ENCODE measurements around the gene GSX1.
A peak's percentile ranks its signal among the peaks of the same experiment; 100 is the strongest.

The GSX1 gene

DNA sequence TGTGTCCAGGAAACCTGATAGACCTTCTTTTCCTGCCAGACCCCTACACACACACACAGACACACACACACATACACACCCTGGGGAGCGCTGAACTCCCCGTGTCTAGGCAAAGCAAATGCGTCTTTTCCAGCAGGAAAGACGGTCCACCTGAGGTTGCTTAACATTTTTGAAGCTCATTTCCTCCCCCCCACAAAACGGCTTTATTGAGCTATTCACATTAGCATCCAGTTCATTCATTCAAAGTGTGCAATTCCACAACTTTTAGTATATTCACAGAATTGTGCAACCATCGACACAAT is 3.4 kb downstream of the GSX1 start:
- no peak for DNase-seq
- Mint-ChIP-seq H3K27ac (no peak overlapping the region), H3K4me3 (no peak overlapping the region), H3K36me3 (ENCODE audit: low read depth) (no peaks in the 10 kb centered on the region), H3K4me1 (peaks cover 31% of the 10 kb centered on the region), H3K9me3 (peaks cover 3% of the 10 kb centered on the region), H3K27me3 (ENCODE audit: low read depth, poor library complexity) (peaks cover 100% of the 10 kb centered on the region)
- TF ChIP-seq, protein P1, sequence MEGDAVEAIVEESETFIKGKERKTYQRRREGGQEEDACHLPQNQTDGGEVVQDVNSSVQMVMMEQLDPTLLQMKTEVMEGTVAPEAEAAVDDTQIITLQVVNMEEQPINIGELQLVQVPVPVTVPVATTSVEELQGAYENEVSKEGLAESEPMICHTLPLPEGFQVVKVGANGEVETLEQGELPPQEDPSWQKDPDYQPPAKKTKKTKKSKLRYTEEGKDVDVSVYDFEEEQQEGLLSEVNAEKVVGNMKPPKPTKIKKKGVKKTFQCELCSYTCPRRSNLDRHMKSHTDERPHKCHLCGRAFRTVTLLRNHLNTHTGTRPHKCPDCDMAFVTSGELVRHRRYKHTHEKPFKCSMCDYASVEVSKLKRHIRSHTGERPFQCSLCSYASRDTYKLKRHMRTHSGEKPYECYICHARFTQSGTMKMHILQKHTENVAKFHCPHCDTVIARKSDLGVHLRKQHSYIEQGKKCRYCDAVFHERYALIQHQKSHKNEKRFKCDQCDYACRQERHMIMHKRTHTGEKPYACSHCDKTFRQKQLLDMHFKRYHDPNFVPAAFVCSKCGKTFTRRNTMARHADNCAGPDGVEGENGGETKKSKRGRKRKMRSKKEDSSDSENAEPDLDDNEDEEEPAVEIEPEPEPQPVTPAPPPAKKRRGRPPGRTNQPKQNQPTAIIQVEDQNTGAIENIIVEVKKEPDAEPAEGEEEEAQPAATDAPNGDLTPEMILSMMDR (IDR thresholded peaks at IDR 0.05), result no peak

GRCh38 chr13:27796544-27797227 is 4.4 kb downstream of the GSX1 start:
- Mint-ChIP-seq H3K36me3 (ENCODE audit: low read depth) (no peaks in the 10 kb centered on the region), H3K27ac (no peak overlapping the region), H3K4me1 (peaks cover 24% of the 10 kb centered on the region), H3K4me3 (peak overlapping the region; percentile 76), H3K9me3 (peaks cover 3% of the 10 kb centered on the region), H3K27me3 (ENCODE audit: low read depth, poor library complexity) (peaks cover 100% of the 10 kb centered on the region)
- TF ChIP-seq, protein P1 (IDR thresholded peaks at IDR 0.05), result no peak
- DNase-seq, result no peak

DNA sequence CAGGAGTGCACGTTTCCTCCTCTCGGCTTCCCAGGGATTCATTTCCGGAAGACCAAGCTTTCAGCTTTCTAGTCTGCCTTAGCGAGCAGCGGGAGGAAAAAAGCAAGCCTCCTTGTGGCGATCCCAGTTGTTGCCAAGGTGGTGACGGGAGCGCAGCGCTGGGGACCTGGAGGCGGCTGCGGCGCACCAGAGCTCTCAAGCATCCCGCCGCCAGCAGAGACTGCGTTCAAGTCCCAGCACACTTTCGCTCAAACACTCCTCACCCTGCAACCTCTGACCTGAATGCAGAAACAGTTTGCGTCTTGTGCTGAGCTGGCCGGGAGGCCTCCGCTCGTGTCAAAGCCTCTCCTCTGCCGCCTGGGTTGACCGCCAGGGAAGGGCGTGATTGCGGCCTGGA is 4.9 kb downstream of the GSX1 start:
- Mint-ChIP-seq H3K27me3 (ENCODE audit: low read depth, poor library complexity) (peaks cover 98% of the 10 kb centered on the region), H3K9me3 (peaks cover 3% of the 10 kb centered on the region), H3K36me3 (ENCODE audit: low read depth) (no peaks in the 10 kb centered on the region), H3K4me1 (peaks cover 24% of the 10 kb centered on the region), H3K4me3 (peak overlapping the region; percentile 76), H3K27ac (no peak overlapping the region)
- peak; percentile 77 for DNase-seq
- TF ChIP-seq, protein P1 (IDR thresholded peaks at IDR 0.05), result peak; percentile 47

GRCh38 chr13:27806744-27807387 is 14.6 kb downstream of the GSX1 start:
- Mint-ChIP-seq H3K4me3 (no peak overlapping the region), H3K9me3 (no peaks in the 10 kb centered on the region), H3K27me3 (ENCODE audit: low read depth, poor library complexity) (peaks cover 86% of the 10 kb centered on the region), H3K4me1 (no peaks in the 10 kb centered on the region), H3K27ac (no peak overlapping the region), H3K36me3 (ENCODE audit: low read depth) (no peaks in the 10 kb centered on the region)
- no peak for DNase-seq
- TF ChIP-seq, protein P1 (IDR thresholded peaks at IDR 0.05), result no peak

GRCh38 chr13:27808851-27809550 is 16.7 kb downstream of the GSX1 start:
- Mint-ChIP-seq H3K36me3 (ENCODE audit: low read depth) (no peaks in the 10 kb centered on the region), H3K4me3 (no peak overlapping the region), H3K27me3 (ENCODE audit: low read depth, poor library complexity) (peaks cover 83% of the 10 kb centered on the region), H3K4me1 (no peaks in the 10 kb centered on the region), H3K9me3 (no peaks in the 10 kb centered on the region), H3K27ac (no peak overlapping the region)
- DNase-seq, result no peak
- TF ChIP-seq, protein P1 (IDR thresholded peaks at IDR 0.05), result no peak
